Measurements from ENCODE around the gene CXCR4.

DNA sequence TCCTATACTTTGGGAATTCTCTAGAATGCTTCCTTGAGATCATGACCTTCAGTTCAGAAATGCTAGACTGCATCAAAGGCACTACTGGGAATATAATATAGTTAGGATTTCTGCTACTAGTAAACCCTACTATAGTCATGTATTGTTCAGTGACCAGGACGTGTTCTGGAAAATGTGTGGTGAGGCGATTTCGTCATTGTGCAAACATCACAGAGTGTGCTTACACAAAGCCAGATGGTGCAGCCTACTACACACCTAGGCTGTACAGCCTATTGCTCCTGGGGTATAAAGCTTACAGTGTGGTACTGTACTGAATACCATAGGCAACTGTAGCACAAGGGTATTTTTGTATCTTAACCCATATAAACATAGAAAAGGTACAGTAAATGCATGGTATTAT is 13.0 kb downstream of the CXCR4 start:
- TF ChIP-seq, protein P1, sequence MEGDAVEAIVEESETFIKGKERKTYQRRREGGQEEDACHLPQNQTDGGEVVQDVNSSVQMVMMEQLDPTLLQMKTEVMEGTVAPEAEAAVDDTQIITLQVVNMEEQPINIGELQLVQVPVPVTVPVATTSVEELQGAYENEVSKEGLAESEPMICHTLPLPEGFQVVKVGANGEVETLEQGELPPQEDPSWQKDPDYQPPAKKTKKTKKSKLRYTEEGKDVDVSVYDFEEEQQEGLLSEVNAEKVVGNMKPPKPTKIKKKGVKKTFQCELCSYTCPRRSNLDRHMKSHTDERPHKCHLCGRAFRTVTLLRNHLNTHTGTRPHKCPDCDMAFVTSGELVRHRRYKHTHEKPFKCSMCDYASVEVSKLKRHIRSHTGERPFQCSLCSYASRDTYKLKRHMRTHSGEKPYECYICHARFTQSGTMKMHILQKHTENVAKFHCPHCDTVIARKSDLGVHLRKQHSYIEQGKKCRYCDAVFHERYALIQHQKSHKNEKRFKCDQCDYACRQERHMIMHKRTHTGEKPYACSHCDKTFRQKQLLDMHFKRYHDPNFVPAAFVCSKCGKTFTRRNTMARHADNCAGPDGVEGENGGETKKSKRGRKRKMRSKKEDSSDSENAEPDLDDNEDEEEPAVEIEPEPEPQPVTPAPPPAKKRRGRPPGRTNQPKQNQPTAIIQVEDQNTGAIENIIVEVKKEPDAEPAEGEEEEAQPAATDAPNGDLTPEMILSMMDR (conservative IDR thresholded peaks at IDR 0.05; ENCODE audit: low read length), result no peak
- no peak for TF ChIP-seq EZH2phosphoT487 (IDR thresholded peaks at IDR 0.05; ENCODE audit: borderline replicate concordance)

Measured in Loucy (cell line).